ENCODE data around the gene SLC35F6.

- no peak for TF ChIP-seq EGR1 (conservative IDR thresholded peaks at IDR 0.05)
- TF ChIP-seq NUFIP1 (IDR thresholded peaks at IDR 0.05; ENCODE audit: partially characterized antibody), result no peak
Observed at GRCh38 chr2:26737221-26737620, 26.9 kb upstream of the SLC35F6 start.

Measured in K562 (cell line).